Measurements from ENCODE around the gene APBA3. TPM values are rescaled to one million over a fixed set of nuclear protein-coding genes. Genes with fewer than 3 reads are reported as not detected.

Gene APBA3
- total RNA-seq, 2 experiments from 2014 or later, result 45.8 to 50.0 TPM

- peaks cover 8% of the 10 kb centered on the region for H3K4me1 Mint-ChIP-seq (ENCODE audit: low read depth)
- peaks cover 65% of the 10 kb centered on the region for H3K36me3 Mint-ChIP-seq (ENCODE audit: low read depth)
- no peaks in the 10 kb centered on the region for H3K27me3 ChIP-seq (ENCODE audit: control insufficient read depth in 1 of 2, insufficient read depth in 2 of 2, low read length in 2 of 2)
- H3K9me3 Mint-ChIP-seq, result no peaks in the 10 kb centered on the region
- no peak overlapping the region for H3K27ac Mint-ChIP-seq
- ATAC-seq (ENCODE audit: poor library complexity) (no peak), DNase-seq (no peak)
- H3K27ac ChIP-seq (ENCODE audit: low read depth in 1 of 2, low read length in 2 of 2), result no peak overlapping the region
- CTCF ChIA-PET, result no interaction called here
- H3K27me3 Mint-ChIP-seq, result no peaks in the 10 kb centered on the region
- no peak for TF ChIP-seq CTCF (IDR thresholded peaks at IDR 0.05)
- no peak overlapping the region for H3K4me3 Mint-ChIP-seq
- peaks cover 16% of the 10 kb centered on the region for H3K4me1 ChIP-seq (ENCODE audit: insufficient read depth, low read length)
- intact Hi-C loops (cut with DNase I, micrococcal nuclease), result no loop called here
- POLR2A ChIA-PET, result interaction anchor here (2.4 kb wide), 1 partner anchor 9 kb away, joined by 8 read pairs; the partner anchor contains the start of genes APBA3 and MRPL54
- H3K36me3 ChIP-seq (ENCODE audit: insufficient read depth, low read length), result peaks cover 59% of the 10 kb centered on the region
- no peak overlapping the region for H3K4me3 ChIP-seq (ENCODE audit: low read length)
- H3K9me3 ChIP-seq (ENCODE audit: control insufficient read depth in 1 of 2, insufficient read depth in 1 of 2, low read length in 2 of 2), result peaks cover 0 to 6% of the 10 kb centered on the region in 2 experiments
Observed at GRCh38 chr19:3753631-3754410, 7.7 kb downstream of the APBA3 start.

- intact Hi-C loops (cut with DNase I, micrococcal nuclease), result no loop called here
- Mint-ChIP-seq H3K4me1 (ENCODE audit: low read depth) (peaks cover 8% of the 10 kb centered on the region), H3K36me3 (ENCODE audit: low read depth) (peaks cover 57% of the 10 kb centered on the region), H3K4me3 (no peak overlapping the region), H3K27ac (no peak overlapping the region), H3K27me3 (no peaks in the 10 kb centered on the region), H3K9me3 (no peaks in the 10 kb centered on the region)
- Histone ChIP-seq H3K4me1 (ENCODE audit: insufficient read depth, low read length) (peaks cover 4% of the 10 kb centered on the region), H3K36me3 (ENCODE audit: insufficient read depth, low read length) (peaks cover 48% of the 10 kb centered on the region), H3K4me3 (ENCODE audit: low read length) (no peak overlapping the region), H3K9me3 (ENCODE audit: control insufficient read depth in 1 of 2, insufficient read depth in 1 of 2, low read length in 2 of 2) (peaks cover 0 to 6% of the 10 kb centered on the region in 2 experiments), H3K27me3 (ENCODE audit: control insufficient read depth in 1 of 2, insufficient read depth in 2 of 2, low read length in 2 of 2) (no peaks in the 10 kb centered on the region), H3K27ac (ENCODE audit: low read depth in 1 of 2, low read length in 2 of 2) (no peak overlapping the region)
- TF ChIP-seq CTCF (IDR thresholded peaks at IDR 0.05), result no peak
- DNase-seq, result no peak
- ChIA-PET POLR2A (interaction anchor here (0.5 to 2.4 kb wide), 2 partner anchors 10 to 12 kb away, joined by 3 to 8 read pairs; partner anchors contain the start of genes APBA3 and MRPL54), CTCF (no interaction called here)
- ATAC-seq (ENCODE audit: poor library complexity), result no peak
Observed at GRCh38 chr19:3752492-3752891, 9.0 kb downstream of the APBA3 start.

- peaks cover 43% of the 10 kb centered on the region for H3K36me3 ChIP-seq (ENCODE audit: insufficient read depth, low read length)
- H3K4me3 ChIP-seq (ENCODE audit: low read length), result no peak overlapping the region
- ChIA-PET POLR2A (interaction anchor here (1.5 kb wide), 1 partner anchor 11 kb away, joined by 7 read pairs; the partner anchor contains the start of gene MRPL54), CTCF (no interaction called here)
- DNase-seq (no peak), ATAC-seq (ENCODE audit: poor library complexity) (no peak)
- Mint-ChIP-seq H3K27me3 (no peaks in the 10 kb centered on the region), H3K27ac (no peak overlapping the region), H3K9me3 (no peaks in the 10 kb centered on the region), H3K4me1 (ENCODE audit: low read depth) (peaks cover 4% of the 10 kb centered on the region), H3K4me3 (no peak overlapping the region), H3K36me3 (ENCODE audit: low read depth) (peaks cover 50% of the 10 kb centered on the region)
- intact Hi-C loops (cut with DNase I, micrococcal nuclease), result no loop called here
- peaks cover 3% of the 10 kb centered on the region for H3K4me1 ChIP-seq (ENCODE audit: insufficient read depth, low read length)
- no peak for TF ChIP-seq CTCF (IDR thresholded peaks at IDR 0.05)
- H3K9me3 ChIP-seq (ENCODE audit: control insufficient read depth in 1 of 2, insufficient read depth in 1 of 2, low read length in 2 of 2), result peaks cover 0 to 6% of the 10 kb centered on the region in 2 experiments
- H3K27me3 ChIP-seq (ENCODE audit: control insufficient read depth in 1 of 2, insufficient read depth in 2 of 2, low read length in 2 of 2), result no peaks in the 10 kb centered on the region
- H3K27ac ChIP-seq (ENCODE audit: low read depth in 1 of 2, low read length in 2 of 2), result no peak overlapping the region
Observed at GRCh38 chr19:3751236-3751635, 10.3 kb downstream of the APBA3 start.
